ENCODE data around the gene RFK.

Gene RFK

GRCh38 chr9:76405868-76406267 is 11.6 kb upstream of the RFK start:
- no peak for TF ChIP-seq CTCF (conservative IDR thresholded peaks at IDR 0.05; ENCODE audit: control insufficient read depth, insufficient read depth, low read depth, low read length)
- no peak overlapping the region for H3K4me3 ChIP-seq (ENCODE audit: control insufficient read depth, low read depth, low read length)
- DNase-seq (ENCODE audit: low read depth), result no peak

- TF ChIP-seq CTCF (conservative IDR thresholded peaks at IDR 0.05; ENCODE audit: control insufficient read depth, insufficient read depth, low read depth, low read length), result no peak
- no peak overlapping the region for H3K4me3 ChIP-seq (ENCODE audit: control insufficient read depth, low read depth, low read length)
- no peak for DNase-seq (ENCODE audit: low read depth)
Observed at GRCh38 chr9:76405340-76405739, 11.1 kb upstream of the RFK start.

GRCh38 chr9:76404401-76404800 is 10.2 kb upstream of the RFK start:
- DNase-seq (ENCODE audit: low read depth), result no peak
- no peak overlapping the region for H3K4me3 ChIP-seq (ENCODE audit: control insufficient read depth, low read depth, low read length)
- TF ChIP-seq CTCF (conservative IDR thresholded peaks at IDR 0.05; ENCODE audit: control insufficient read depth, insufficient read depth, low read depth, low read length), result no peak

- no peak overlapping the region for H3K4me3 ChIP-seq (ENCODE audit: control insufficient read depth, low read depth, low read length)
- peak; percentile 85 for DNase-seq (ENCODE audit: low read depth)
- peak; percentile 65 for TF ChIP-seq CTCF (conservative IDR thresholded peaks at IDR 0.05; ENCODE audit: control insufficient read depth, insufficient read depth, low read depth, low read length)
Observed at GRCh38 chr9:76403352-76403751, 9.1 kb upstream of the RFK start.

GRCh38 chr9:76401580-76402354 is 7.5 kb upstream of the RFK start:
- no peak for TF ChIP-seq CTCF (conservative IDR thresholded peaks at IDR 0.05; ENCODE audit: control insufficient read depth, insufficient read depth, low read depth, low read length)
- peak; percentile 48 for DNase-seq (ENCODE audit: low read depth)
- no peak overlapping the region for H3K4me3 ChIP-seq (ENCODE audit: control insufficient read depth, low read depth, low read length)

GRCh38 chr9:76401176-76401575 is 7.0 kb upstream of the RFK start:
- TF ChIP-seq CTCF (conservative IDR thresholded peaks at IDR 0.05; ENCODE audit: control insufficient read depth, insufficient read depth, low read depth, low read length), result no peak
- DNase-seq (ENCODE audit: low read depth), result no peak
- H3K4me3 ChIP-seq (ENCODE audit: control insufficient read depth, low read depth, low read length), result no peak overlapping the region

Measured in fibroblast of mammary gland (primary cell).